ELF-1 (cell line): ENCODE results near the gene DUOXA2.
A peak's percentile ranks its signal among the peaks of the same experiment; 100 is the strongest.

ENCODE experiments used
- DNase-seq: peaks from one replicate; pipeline ENCODE4 v3.0.0-alpha.2; 2016; ENCODE audit warnings: low read depth, low spot score

DUOXA2 gene

DNA sequence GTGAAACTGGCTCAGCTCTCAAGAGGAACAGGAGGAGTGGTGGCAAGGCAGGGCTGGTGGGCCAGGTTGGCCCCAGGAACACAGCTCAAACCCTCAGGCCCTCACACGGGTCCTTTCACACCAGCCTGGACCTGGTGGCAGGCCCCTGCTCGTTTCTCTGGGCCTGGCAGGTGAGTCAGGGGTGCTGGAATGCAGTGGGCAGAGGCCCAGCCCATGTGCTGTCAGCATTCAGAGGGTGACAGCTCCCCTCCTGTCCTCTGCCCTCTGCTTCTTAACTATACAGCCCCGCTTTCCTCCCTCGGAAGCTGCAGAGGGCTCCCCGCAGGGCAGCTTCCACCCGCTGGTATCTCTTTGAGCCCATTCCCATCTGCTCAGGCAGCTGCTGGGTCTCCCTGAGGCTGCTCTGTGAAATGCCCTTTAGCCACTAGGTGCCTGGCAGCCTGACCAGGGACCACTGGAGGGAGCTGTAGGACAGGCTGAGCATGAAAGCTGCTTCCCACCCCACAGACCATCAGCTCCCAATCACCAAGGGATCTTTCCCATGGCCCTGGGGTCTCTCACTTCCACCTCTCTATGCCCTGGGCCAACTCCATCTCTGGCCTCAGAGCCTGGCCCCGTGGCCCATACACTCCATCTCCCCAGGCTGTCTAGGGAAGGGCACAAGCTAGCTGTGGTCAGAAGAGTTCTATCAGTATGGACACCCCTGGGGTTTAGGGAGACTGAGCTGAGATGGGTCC is 48.8 kb downstream of the DUOXA2 start:
- DNase-seq, result peak; percentile 95

DNA sequence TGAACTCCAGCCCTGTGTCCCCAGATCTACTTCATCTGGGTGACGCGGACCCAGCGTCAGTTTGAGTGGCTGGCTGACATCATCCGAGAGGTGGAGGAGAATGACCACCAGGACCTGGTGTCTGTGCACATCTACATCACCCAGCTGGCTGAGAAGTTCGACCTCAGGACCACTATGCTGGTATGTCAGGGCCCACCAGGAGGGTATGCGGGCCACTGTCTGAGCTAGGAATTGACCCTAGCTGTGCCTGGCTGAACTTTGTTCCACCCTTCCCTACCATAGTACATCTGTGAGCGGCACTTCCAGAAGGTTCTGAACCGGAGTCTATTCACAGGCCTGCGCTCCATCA is 49.4 kb downstream of the DUOXA2 start:
- DNase-seq, result no peak

- no peak for DNase-seq
Measured at GRCh38 chr15:45164914-45165313, 50.8 kb downstream of the DUOXA2 start.

GRCh38 chr15:45165536-45165935 is 51.4 kb downstream of the DUOXA2 start:
- DNase-seq, result no peak

DNA sequence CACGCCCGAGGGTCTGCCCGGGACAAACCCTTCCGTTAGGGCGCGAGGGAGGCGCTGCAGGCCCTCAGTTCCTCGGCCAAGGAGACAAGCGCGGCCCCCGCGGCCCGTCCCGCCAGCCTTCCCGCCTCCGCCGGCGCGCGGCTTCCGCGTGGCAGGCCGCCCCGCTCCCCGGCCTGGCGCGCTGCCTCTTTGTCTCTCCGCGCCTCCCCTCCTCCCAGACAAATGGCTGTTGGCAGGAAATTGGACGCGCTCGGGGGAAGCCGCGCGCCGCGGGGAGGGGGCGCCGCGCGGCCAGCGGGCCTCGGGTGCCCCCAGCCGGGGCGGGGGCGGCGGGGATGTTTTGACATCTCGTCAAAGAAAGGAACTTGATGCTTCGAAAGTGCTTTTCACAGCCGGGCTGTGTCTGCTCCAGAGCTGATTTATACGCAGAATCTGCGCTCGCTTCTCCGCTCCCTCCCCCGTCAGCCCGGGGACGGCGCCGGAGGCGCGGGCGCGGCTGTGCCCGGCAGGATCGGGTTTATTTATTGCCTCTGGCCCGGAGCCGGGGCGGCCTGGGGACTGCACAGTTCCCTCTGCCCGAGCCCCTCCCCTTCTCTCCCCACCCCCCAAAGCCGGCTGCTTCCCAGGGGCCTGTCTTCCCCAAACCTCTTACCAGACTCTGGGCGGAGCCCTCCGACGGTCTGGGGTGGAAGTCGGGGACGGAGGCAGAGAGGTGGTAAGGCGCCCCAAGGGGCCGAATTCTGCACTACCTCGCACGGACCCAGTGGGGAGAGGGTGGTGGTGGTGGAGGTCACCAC is 52.9 kb downstream of the DUOXA2 start:
- DNase-seq, result peak; percentile 82

DNA sequence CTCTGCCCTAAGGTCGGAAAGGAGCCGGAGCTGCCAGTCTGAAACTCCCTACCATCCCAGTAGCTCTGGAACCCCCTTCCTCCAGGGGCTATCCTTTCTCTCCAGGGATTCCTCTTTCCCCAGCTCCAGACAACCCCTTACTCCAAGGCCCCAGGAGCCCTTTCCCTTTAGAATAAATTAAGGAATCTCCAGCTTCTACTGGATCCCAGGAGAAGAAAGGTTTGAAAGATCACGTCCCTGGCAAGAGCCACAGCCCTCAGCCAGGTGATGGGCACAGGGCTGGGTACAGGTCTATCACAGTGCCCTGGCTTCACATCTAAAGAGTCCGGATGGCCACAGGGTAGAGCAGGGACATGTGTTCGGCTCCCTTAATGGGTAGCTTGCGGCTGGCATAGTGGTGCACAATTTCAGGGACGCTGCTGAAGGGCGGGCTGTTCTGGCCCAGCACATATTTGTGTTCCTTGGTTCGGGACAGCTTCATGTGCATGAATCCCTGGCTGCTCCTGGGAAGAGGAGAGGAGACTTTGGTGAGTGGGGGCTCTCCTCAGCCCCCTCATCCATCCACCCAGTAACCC is 53.6 kb downstream of the DUOXA2 start:
- DNase-seq, result no peak
